Fibroblast of lung (primary cell): Measurements from ENCODE around the gene SS18.

Experiments
- CTCF ChIP-seq, 2 donors: IDR thresholded peaks in 1 of 2; conservative IDR thresholded peaks in 1 of 2; 1 replicate in 1 of 2; 2 replicates in 1 of 2; pipeline ENCODE4 v1.5.1; 2011 to 2012; ENCODE audit warnings: low read length in 2 of 2, control low read depth in 1 of 2, inconsistent platforms in 1 of 2, low read depth in 1 of 2, mild to moderate bottlenecking in 1 of 2
- EZH2 ChIP-seq: IDR thresholded peaks from 2 replicates; pipeline ENCODE4 v1.5.1; 2012; ENCODE audit warnings: low read length, control low read depth, mild to moderate bottlenecking; ENCODE audit errors: missing control alignments

- TF ChIP-seq CTCF (conservative IDR thresholded peaks at IDR 0.05 in 1 of 2, IDR thresholded peaks at IDR 0.05 in 1 of 2; ENCODE audit: low read depth in 1 of 2, low read length in 2 of 2) (no peak), EZH2 (no peak)
Measured at GRCh38 chr18:26044807-26045206, 45.6 kb downstream of the SS18 start.
